ENCODE measurements around the gene SLIT3.

SLIT3 gene

DNA sequence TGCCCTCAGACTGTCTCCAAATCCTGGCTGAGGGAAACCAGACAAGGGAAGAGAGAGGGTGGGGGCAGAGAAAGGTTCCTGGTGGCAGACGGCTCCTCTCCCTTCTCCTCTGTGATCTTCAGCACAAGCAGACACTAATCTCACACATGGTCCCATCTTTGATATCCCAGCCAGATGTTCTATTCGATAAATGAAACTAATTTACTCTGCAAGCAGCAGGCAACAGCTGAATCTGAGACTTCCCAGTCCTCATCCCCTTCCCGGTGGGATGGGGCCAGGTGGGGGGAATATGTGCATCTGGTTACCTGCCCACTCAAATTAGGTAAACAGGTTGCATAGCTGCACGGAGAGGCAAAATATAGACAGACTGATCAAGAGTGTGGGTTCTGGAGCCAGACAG lies 512.8 kb downstream of the SLIT3 start:
- DNase-seq (ENCODE audit: low read depth in 1 of 2, low spot score in 1 of 2): no peak

GRCh38 chr5:168786147-168786546 lies 514.8 kb downstream of the SLIT3 start:
- DNase-seq (ENCODE audit: low read depth in 1 of 2, low spot score in 1 of 2): no peak

- no peak for DNase-seq (ENCODE audit: low read depth in 1 of 2, low spot score in 1 of 2)
These were observed 516.5 kb downstream of the SLIT3 start for GRCh38 chr5:168784454-168784853.

GRCh38 chr5:168781941-168782571 lies 518.9 kb downstream of the SLIT3 start:
- no peak for DNase-seq (ENCODE audit: low read depth in 1 of 2, low spot score in 1 of 2)

DNA sequence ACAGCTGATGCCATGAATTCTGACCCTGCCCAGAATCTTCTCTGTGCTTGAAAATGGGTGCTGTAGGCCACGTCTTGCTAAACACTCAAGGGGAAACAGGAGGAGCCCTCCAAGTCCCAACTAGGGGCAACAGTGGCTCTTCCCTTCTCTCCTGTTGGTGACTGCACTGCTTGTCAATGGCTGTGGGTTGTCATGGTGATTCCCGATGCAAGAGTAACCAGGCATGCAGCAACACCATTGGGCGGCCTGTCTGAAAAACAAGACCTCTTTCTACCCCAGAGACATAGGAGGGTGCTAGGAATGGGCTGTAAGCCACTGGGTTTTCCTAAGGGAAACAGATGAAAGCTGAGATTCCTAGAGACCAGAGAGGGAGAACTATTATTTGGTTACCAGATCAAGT lies 520.1 kb downstream of the SLIT3 start:
- DNase-seq (ENCODE audit: low read depth in 1 of 2, low spot score in 1 of 2): no peak

- DNase-seq (ENCODE audit: low read depth in 1 of 2, low spot score in 1 of 2): no peak
These were observed 521.6 kb downstream of the SLIT3 start for GRCh38 chr5:168779333-168779732.

- no peak for DNase-seq (ENCODE audit: low read depth in 1 of 2, low spot score in 1 of 2)
These were observed 522.4 kb downstream of the SLIT3 start for GRCh38 chr5:168778536-168778935.

GRCh38 chr5:168777651-168778050 lies 523.3 kb downstream of the SLIT3 start:
- no peak for DNase-seq (ENCODE audit: low read depth in 1 of 2, low spot score in 1 of 2)

- DNase-seq (ENCODE audit: low read depth in 1 of 2, low spot score in 1 of 2): no peak
These were observed 524.9 kb downstream of the SLIT3 start for GRCh38 chr5:168776070-168776469.

GRCh38 chr5:168773226-168773625 lies 527.7 kb downstream of the SLIT3 start:
- no peak for DNase-seq (ENCODE audit: low read depth in 1 of 2, low spot score in 1 of 2)

- no peak for DNase-seq (ENCODE audit: low read depth in 1 of 2, low spot score in 1 of 2)
These were observed 528.5 kb downstream of the SLIT3 start for GRCh38 chr5:168772316-168772961.

GRCh38 chr5:168771678-168772077 lies 529.3 kb downstream of the SLIT3 start:
- no peak for DNase-seq (ENCODE audit: low read depth in 1 of 2, low spot score in 1 of 2)

DNA sequence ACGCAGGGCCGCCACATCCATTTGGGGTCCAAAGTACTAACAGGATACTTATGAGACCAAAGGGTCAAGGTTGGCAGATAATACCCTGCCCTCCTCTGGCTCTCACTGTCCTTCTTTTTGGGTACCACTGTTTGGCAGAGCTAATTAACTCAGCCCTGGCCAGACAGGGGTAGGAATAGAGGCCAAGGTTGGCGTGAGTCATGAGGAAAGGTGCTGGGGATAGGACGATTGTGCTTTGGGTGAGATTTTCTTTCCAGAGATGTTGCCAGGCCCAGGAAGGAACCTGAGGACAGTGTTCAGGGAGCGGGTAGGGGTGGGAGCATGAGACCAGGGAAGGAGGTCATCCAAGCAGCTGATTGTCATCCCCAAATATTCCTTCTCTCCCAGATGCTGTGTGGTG lies 529.9 kb downstream of the SLIT3 start:
- DNase-seq (ENCODE audit: low read depth in 1 of 2, low spot score in 1 of 2): no peak

GRCh38 chr5:168770036-168770498 lies 530.9 kb downstream of the SLIT3 start:
- DNase-seq (ENCODE audit: low read depth in 1 of 2, low spot score in 1 of 2): no peak

DNA sequence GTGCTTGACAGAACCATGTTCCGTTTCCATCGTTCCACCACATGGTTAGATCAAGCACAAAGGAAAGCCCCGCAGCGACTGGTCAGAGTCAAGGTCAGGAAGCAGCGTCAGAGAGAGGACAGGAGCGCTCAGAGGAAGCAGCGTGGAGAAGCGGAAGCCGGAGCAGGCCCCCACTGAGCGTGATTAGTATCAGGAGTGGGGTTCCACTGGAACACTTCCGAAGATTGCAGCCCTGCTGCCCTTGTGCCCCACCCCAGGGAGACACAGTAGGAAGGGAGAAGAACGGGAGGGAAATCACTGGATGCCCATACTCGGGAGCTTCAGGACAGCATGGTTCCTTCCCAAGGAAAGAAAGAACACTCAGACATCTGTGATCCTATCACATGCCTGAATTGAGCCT lies 532.8 kb downstream of the SLIT3 start:
- DNase-seq (ENCODE audit: low read depth in 1 of 2, low spot score in 1 of 2): no peak

- no peak for DNase-seq (ENCODE audit: low read depth in 1 of 2, low spot score in 1 of 2)
These were observed 534.6 kb downstream of the SLIT3 start for GRCh38 chr5:168766426-168766700.

DNA sequence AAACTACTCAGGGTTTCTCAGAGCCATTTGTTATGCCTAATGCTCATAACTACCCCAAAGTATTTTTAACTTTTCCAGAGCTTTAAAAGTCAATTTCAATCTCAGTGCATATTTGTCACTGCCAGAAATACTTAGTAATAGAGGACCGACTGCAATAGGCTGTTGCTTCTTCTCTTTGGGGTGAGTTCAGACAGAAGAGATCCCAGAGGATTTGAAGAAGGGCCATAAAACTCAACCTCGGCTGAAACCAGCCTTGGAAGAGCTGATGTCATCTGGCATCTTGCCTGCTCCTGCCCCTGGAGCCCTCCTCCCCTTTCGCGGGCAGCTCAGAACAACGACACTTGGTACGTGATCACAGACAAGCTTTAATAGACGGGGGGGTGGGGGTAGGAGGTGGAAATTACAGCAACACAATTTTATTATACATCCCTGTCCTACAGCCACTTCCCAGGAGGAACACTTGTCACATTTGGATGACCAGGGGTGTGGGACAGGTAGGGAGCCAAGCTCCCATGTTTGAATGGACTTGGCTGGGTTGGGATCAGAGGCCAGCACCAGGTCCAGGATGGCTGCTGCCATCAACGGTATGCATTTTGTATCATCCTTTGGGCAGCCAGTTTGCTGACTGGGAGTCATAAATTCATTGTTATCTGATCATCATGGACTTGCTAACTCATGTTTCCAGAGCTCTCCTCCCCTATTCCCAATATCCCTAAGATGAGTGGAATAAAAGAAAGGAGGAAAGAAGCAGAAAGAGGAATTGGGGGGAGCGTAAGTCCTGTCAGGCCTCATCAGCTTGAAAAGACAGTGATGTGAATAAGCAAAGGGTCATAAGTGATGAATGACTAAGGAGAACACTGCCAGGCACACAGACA lies 535.2 kb downstream of the SLIT3 start:
- no peak for DNase-seq (ENCODE audit: low read depth in 1 of 2, low spot score in 1 of 2)

DNA sequence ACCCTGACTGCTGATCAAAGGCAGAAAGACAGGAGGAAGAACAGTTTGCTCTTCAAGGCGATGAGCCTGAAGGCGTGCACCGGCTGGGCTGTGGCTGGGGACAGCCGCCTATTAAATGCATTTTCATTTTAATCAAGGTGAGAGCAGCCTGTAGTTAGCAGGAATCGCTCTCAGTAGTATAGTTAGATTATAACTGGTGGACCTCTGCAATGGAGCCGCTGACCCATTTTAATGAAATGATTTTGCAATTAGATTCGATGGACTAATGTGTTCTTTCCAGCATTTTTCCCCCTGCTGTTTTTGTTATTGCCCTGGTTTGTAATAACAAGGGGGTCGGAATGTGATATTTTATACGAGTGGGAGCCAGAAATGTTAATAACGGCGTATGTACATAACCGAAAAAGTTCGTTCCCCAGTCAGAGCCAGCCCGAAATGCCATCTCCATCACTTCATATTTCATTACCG lies 535.8 kb downstream of the SLIT3 start:
- DNase-seq (ENCODE audit: low read depth in 1 of 2, low spot score in 1 of 2): no peak

GRCh38 chr5:168756453-168757391 lies 544.2 kb downstream of the SLIT3 start:
- no peak for DNase-seq (ENCODE audit: low read depth in 1 of 2, low spot score in 1 of 2)

GRCh38 chr5:168755548-168756093 lies 545.3 kb downstream of the SLIT3 start:
- DNase-seq (ENCODE audit: low read depth in 1 of 2, low spot score in 1 of 2): no peak

Measured in activated T-helper 1 cell treated with anti-CD3 and anti-CD28 coated beads, Interleukin-2, amount 50 U/mL, for 16 hours (primary cell).